ENCODE data around the gene GGCX.
A peak's percentile ranks its signal among the peaks of the same experiment; 100 is the strongest.

GGCX gene

DNA sequence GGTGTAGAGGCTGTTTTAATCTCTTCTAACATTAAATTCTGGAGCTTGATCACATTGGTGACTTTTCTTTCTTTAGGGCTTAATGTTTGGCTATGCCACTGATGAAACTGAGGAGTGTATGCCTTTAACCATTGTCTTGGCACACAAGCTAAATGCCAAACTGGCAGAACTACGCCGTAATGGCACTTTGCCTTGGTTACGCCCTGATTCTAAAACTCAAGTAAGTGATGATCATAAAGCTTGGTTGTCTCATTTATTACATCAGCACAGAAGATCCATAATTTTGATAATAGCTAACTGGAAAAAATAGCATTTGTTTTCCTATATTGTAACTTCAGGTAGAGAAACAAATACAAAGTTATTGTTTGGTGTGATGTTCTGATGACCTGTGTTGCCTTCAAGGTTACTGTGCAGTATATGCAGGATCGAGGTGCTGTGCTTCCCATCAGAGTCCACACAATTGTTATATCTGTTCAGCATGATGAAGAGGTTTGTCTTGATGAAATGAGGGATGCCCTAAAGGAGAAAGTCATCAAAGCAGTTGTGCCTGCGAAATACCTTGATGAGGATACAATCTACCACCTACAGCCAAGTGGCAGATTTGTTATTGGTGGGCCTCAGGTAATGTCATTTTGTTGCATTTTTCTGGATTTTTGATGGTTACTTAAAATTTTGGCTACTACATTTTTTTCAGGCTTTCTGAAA lies 19.4 kb downstream of the GGCX start:
- no peak for DNase-seq (ENCODE audit: low spot score)

DNA sequence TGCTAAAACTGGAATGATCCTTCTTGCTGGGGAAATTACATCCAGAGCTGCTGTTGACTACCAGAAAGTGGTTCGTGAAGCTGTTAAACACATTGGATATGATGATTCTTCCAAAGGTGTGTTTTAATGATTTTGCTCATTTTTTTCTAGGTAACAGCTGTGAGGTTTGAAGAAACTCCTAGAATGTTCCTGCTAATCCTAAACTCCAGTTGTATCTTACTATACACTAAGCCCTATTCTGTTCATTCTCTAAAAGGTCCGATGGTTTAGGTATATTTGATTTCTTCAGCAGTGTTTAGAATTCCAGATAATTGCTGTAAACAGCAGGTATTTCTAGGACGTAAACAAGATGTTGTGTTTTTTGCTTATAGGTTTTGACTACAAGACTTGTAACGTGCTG lies 20.0 kb downstream of the GGCX start:
- no peak for DNase-seq (ENCODE audit: low spot score)

DNA sequence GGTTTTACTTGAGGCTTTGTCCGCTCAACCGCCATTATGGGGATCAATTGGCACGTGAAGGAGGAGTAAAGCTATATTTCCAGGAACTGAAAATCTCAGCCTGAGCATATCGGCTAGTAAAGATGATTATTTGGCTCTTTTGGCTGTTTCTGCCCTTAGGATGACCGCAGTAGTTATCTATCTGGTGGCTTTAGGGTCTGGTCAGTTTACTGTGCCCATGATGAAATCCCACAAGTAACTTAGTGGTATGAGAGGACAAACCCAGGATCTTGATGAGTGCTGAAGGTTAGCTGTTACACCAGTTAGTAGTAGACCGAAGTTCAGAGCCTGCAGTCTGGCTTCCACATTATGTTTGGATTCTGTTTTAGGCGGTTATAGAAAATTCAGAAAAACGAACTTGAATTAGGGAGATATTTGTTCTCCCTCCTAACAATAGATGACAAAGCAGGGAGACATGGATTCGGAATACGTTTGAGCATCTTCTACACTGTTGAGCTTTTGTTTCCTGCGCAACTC lies 21.1 kb downstream of the GGCX start:
- peak; percentile 53 for DNase-seq (ENCODE audit: low spot score)

DNA sequence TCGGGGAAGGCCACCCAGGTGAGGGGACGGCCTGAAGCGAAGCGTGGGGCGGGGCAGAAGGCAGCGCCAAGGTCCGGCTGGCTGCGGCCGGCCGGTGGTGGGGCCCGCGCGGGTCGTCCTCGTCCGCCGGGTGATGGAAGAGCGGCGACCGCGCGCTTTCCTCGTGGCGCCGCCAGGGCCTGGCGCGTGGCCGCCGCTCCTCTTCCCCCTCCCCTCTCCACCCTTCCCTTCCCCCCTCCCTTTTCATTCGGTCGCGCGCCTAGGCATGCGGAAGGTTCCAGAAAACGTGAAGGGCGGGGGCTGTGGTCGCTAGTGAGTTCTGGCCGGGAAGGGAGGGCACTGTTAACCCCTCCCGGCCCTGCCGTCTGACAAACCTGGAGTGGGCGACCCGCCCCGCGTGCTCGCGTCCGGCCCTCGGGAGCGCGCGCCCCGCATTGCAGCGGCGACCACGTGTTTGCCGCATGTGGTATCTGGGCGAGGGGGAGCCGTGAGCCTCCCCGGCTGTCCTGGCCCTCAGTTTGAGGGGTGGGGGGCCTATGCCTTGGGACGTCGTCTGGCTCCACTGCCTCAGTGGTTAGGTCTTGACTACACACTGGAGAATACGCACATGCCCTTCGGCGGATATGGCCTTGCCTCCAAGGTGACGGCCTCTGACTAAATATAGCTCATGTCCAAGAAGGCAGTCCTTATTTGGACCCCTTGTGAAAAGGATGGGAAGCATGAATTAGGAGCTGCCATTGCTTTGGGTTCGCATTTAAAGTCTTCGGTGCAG lies 21.7 kb downstream of the GGCX start:
- peak; percentile 81 for DNase-seq (ENCODE audit: low spot score)

DNA sequence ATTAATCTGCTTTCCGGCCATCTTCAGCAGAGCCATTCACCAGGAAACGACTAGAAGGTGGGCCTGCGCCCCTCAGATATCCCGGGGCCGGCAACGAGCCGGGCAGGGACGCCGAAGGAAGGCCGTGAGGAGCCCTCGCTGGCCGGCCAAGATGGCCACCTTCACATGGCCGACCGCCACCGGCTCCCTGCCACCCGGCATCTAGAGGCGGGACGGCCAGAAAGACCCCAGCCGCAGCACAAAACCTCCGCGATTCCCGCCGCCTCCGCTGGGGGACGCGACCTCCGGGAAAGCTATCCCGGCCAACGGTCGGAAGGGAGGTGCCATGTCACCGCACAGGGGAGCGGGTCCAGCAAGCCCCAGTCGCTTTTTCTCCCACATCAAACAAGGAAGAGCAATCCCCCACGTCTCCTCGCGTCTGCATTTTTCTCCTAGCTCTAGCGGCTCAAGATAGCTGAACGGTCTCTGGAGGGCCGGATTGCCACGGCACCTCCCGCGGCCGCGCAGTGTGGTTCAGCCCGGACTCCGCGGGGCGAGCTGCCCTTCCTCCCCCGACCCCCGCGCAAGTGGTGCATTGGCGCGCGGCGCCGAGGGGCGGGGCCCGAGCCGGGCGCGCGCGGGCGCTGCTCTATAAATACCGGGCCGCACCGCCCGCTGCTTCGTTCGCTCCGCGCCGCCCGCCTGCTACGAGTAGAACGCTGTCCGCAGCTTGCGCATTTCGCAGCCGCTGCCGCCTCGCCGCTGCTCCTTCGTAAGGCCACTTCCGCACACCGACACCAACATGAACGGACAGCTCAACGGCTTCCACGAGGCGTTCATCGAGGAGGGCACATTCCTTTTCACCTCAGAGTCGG lies 22.6 kb downstream of the GGCX start, which contains the start of gene MAT2A:
TSS of gene MAT2A (plus strand) at position 662 of the 854 bp plus-strand sequence. CDS start at position 782, 120 bp downstream.
- peak; percentile 91 for DNase-seq (ENCODE audit: low spot score)

DNA sequence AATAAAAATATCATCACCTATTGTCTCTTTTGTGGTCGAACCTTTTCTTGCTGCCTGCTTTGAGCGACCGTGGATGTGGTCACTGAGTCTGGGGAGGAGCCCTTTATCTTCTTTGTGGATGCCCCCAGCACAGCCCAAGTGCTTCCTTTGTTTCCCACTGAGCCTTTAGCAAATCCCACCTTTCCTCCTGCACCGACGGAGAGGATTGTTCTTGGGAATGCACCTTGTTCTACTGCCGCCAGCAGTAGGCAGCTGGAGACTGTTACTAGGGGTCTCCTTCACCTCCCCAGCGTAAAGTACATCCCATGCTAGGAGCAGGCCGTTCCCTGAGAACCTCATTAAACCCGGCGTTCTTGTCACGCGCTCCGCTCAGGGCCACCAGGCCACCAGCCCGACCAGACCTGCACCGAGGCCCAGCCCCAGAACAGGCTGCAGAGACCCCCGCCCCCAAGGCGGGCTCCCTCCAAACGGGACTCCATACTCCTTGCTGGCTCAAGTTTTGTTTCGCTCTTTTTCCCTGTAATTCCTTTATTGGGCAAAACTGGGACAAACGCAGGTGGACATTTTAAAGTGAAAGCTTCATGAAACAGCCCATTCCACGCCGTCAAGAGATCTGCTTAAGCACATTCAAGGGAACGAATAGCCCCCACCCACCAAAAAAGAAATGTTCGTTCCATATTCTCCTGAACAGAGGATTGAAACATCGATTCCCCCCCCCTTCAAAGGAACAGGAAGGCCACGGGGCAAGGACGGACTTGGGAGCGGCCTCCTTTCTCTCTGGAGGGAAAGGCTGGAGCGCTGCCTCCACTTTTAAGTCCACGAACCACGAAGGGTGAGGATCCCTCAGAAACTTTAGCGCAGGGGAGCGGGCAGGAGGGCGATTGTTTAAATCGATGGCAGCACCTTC lies 23.4 kb downstream of the GGCX start:
- DNase-seq (ENCODE audit: low spot score), result peak; percentile 57

DNA sequence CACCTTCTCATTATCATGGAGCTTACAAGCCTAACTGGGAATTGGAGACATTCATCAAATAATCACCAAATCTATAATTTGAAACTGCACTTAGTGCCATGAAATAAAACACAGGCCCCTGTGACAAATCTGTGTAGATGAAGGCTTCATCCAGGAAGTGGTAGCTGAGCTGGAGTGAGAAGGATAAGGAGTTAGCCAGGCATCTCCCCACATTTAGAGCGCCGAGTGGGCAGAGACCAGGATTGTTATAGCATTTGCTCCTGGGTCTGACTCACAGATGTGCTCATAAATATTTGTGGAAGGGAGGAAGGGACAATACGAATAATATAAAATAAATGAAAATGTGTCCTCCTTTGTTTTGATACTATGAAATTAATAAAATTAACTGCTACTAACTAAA lies 24.8 kb downstream of the GGCX start:
- DNase-seq (ENCODE audit: low spot score), result peak; percentile 75

DNA sequence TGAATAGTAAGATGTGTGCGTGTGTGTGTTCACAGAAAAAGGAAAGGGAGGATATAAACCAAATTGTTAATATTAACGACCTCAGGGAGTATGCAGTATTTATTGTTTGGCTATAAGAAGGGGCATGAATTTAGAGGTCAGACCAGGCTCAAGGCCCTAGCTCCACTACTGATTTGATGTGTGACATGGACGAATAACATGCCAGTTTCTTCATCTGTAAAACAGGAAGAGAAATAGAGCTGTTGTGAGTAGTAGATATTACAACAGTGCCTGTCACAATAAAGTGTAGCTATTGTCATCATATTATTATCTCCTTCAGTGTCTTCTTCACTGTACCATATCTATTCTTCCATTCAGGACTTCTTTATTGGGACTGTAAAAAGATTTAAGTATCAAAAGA lies 26.4 kb downstream of the GGCX start:
- DNase-seq (ENCODE audit: low spot score), result no peak

DNA sequence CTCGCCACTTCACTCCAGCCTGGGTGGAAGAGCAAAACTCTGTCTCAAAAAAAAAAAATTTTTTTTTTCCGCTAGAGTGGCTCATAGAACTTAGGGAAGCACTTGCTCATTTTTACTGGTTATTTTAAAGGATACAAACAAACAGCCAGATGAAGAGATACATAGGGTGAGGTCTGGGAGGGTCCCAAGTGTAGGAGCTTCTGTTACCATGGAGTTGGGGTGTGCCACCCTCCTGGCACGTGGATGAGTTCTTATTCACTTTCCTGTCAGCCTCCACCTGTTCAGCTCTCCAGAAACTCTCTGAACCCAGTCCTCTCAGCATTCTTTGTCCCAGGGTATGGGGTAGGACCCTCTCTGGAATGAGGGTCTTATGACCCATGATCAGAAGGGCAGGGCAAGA lies 27.2 kb downstream of the GGCX start:
- no peak for DNase-seq (ENCODE audit: low spot score)

DNA sequence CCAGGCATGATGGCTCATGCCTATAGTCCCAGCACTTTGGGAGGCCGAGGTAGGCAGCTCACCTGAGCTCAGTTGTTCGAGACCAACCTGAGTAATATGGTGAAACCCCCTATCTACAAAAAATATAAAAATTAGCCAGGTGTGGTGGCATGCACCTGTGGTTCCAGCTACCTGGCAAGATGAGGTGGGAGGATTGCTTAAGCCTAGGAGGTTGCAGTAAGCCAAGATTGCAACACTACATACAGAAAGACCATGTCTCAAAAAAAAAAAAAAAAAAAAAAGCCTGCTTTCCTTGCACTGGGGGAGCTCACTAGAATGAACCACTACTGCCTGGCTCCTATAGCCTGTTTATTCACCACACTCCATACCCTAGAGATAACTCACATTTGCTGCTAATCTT lies 29.7 kb downstream of the GGCX start:
- DNase-seq (ENCODE audit: low spot score), result no peak

DNA sequence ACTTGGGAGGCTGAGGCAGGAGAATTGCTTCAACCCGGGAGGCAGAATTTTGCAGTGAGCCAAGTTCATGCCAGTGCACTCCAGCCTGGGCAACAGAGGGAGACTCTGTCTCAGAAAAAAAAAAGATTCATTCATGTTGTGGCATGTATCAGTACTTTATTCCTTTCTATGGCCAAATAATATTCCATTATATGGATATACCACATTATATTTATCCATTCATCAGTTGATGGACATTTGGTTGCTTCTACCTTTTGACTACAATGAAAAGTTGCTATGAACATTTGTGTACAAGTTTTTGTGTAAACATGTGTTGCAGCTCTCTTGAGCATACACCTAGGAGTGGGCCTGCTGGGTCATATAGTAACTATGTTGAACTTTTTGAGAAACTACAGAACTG lies 31.5 kb downstream of the GGCX start:
- DNase-seq (ENCODE audit: low spot score), result no peak

DNA sequence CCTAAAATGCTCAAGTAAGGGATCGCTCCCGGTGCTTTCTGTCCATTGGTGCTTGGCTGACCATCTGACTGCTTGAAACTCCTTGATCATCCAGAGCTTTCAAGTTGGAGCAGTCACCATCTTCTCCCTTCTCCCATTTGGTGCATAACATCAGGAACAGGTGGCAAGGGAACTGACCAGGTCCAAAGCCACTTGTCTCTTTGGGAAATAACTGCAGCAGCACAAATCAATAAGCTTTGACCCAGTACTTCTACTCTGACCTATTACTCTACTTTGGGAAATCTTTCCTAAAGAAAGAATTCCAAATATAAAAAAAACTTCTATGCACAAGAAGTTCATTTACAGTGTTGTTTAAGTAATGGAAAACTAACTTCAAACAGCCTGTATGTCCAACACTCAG lies 32.9 kb downstream of the GGCX start:
- DNase-seq (ENCODE audit: low spot score), result no peak

DNA sequence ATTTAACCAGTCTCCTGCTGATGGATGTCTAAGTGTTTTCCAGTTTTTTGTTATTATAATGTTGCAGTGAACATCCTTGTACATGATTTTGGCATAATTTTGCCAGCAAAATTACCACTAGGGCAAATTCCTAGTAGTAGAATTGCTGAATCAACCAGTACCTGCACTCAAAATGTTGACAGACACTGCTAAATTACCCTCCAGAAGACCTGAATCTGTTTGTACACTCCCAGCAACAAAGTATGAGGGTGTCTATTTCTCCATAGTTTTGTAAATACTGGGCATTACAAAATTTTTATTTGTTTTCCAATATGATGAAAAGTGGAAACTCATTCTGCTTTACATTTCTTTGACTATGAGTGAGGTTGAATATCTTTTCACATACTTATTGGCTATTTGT lies 33.5 kb downstream of the GGCX start:
- DNase-seq (ENCODE audit: low spot score), result no peak

DNA sequence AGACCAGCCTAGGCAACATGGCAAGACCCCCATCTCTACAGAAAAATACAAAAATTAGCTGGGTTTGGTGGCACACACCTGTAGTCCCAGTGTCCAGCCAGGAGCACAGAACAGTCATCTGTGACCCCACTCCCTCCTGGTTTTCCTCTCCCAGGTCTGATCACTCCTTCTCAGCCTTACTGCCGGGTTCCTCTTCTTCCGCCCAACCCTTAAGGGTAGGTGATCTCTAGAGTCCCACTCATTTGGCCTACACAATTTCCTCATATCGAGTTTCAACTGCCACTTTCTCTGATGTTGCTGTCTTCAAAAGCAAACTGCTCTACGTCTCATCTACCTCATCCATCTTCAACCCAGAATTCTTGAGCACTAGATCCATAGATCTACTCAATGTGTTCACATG lies 35.7 kb downstream of the GGCX start:
- no peak for DNase-seq (ENCODE audit: low spot score)

DNA sequence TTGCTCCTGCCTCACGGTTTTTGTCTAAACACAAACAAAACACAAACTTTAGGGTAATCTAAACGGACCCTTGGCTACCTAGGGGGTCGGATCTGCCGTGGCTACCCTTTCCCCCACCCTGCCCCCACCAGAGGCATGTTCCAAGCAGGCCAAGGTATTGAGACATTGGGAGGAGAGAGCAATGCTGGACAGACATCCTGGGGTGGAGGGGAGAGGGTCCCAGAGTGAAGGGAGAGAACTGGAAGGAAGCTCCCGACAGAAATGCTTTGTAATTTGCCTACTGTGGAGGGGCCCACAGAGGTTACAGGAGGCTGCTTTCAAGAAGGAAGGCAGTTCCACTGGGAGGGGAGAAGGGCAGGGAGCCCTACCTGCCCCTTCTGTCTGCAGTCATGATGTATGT lies 36.3 kb downstream of the GGCX start:
- no peak for DNase-seq (ENCODE audit: low spot score)

DNA sequence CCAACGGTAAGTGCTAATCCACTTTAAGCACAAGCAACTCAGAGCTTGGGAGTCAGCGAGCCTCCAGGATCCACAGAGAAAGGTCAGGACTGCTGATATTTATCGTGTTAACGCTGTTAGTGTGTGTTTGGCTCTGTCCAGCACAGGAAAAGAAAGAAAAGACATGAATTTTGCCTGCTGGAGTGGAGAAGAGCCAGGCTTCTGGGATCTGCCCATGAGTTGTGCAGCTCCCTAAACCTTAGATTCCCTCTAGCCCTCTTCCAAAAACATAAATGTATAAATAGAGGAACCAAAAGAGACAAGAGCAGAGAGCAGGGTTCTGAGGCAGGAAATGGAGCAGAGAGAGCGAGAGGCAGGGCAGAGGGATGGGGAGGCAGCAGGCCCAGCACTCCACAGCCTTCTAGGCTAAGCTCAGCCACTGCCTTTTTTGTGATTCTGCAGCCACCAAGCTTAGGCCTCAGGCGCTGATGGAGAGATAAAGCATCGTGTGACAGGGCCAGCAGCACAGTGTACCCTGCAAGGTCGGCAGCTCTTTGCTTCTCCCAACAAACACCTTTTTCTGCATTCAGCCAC lies 36.9 kb downstream of the GGCX start:
- no peak for DNase-seq (ENCODE audit: low spot score)

DNA sequence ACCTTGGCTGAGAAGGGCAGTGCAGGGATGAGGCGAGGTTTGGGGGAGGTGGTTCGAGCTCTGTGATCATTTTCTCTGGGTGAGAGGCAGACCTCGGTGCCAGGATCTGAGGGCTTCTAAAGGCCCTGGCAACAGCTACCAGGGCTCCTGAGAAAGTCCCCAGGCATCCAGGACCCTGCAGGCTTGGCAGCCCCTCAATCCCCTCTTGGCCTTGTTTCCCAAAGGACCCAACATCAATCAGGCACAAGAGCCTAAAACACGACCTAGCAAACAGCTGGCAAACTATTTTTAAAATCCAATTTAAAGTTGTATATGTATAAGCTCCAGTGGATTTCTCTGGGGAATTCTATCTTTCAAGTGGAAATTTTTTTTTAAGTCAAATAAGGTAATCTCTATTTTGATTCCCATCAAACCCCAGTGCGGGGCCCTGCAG lies 37.4 kb downstream of the GGCX start:
- no peak for DNase-seq (ENCODE audit: low spot score)

DNA sequence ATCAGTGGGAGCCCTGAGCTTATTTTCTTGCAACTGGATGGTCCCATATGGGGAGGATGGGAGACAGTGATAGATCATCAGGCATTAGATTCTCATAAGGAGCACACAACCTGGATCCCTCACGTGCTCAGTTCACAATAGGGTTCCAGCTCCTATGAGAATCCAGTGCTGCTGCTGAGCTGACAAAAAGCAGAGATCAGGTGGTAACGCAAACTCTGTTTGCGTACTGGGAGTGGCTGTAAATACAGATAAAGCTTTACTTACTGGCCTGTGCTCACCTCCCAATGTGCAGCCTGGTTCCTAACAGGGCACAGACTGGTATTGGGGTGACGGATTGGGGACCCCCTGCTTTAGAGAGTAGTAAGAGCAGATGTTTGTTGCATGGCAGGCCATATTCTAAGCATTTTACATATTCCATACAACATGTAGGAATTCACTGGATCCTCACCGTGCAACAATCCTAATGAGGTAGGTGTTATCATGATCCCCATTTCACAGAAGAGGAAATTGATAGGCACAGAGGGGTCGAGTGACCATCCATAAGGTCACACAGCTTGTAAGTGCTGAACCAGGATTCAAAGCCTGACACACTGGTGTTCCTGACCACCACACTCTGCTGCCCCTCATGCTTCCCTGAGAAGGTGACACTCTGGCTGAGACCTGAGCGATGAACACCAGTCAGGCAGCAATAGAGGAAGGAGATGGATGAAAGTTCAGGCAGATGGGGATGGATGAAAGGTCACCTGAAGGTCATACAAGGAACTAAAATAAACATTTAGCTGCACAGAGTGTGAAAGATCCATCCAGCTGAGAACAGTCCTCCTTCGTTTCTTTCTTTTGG lies 38.0 kb downstream of the GGCX start:
- no peak for DNase-seq (ENCODE audit: low spot score)

DNA sequence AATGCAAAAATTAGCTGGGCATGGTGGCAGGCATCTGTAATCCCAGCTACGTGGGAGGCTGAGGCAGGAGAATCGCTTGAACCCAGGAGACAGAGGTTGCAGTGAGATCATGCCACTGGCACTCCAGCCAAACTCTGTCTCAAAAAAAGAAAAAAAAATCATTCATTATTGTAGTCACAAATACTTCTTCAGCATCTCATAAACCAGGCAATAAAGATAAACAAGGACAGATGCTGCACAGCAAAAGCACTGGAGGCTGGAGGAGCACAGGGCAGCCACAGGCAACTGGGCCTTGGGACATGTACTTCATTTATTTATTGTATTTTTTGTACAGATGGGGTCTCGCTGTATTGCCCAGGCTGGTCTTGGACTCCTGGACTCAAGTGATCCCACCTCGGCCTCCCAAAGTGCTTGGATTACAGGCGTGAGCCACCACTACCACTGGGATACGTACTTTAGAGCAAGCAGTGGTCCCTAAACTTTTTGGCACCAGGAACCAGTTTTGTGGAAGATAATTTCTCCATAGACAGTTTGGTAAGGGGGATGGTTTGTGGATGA lies 39.1 kb downstream of the GGCX start:
- no peak for DNase-seq (ENCODE audit: low spot score)
